GM18502 (cell line): ENCODE measurements around the gene ZFYVE27.

ENCODE experiments used
- ATAC-seq: cut with Tn5 transposase; IDR thresholded peaks from one replicate; pipeline ENCODE4 v1.9.1; 2021; ENCODE audit warnings: mild to moderate bottlenecking; ENCODE audit not compliant: unreplicated experiment, poor library complexity

Gene ZFYVE27

DNA sequence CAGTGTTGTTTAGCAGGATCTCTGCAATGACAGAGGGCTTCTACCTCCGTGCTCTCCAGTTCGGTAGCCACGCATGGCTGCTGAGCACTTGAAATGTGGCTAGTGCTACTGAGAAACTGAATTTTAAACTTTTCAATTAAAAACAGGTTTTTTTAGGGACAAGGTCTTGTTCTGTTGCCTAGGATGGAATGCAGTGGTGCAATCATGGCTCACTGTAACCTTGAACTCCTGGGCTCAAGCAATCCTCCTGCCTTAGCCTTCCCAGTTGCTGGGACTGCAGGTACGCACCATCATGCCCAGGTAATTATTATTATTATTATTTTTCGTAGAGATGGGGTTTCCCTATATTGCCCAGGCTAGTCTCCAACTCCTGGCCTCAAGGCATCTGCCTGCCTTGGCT is 48.3 kb downstream of the ZFYVE27 start:
- ATAC-seq, result no peak

DNA sequence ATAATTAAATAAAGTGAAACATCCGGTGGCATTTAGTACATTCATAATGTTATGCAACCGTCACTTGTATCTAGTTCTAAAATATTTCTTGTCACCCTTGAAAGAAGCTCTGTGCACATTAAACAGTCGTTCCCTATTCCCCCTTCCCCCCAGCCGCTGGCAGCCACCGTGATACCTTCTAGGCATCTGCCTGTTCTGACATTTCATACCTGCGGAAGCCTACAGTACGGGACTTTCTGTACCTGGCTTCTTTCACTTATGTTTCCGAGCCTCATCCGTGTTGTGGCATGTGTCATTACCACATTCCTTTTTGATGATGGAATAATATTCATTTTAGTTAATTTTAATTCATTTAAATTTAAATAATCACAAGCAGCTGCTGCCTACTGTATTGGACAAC is 48.8 kb downstream of the ZFYVE27 start:
- ATAC-seq, result no peak

DNA sequence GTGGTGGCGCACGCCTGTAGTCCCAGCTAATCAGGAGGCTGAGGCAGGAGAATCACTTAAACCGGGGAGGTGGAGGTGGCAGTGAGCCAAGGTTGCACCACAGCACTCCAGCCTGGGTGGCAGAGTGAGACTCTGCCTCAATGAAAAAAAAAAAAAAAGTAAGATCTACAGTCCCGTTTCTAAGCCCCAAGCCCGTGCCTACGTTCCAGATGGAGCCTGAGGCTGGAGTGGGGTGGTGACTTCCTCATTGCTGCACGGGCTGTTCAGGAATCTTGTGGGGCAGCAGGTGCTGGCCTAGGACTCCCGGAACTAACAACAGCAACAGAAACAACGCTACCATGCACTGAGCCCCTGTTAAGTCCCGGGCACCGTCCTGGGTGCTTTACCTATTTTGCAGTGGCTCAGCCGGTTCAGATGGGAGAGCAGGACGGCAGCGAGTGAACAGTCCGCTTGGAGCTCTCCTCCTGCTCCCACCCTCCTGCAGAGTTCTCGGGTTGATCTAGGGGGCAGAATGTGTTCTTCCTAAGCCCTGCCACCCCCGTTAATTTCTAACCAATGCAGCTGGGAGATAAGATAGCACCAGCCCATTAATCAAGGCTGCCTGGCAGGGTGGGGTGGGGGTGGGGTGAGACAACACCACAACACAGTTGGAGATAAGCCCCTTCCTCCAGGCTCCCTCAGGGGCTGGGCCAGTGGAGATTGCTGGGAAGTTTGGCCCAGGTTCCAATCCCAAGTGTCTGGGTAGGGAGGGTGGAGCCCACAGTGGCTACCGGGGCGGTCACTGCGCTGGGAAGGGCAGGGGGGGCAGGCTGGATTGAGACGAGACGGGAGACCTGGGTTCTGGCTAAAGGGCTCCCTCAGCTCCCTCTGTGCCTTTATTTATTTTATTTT is 51.9 kb downstream of the ZFYVE27 start:
- no peak for ATAC-seq

DNA sequence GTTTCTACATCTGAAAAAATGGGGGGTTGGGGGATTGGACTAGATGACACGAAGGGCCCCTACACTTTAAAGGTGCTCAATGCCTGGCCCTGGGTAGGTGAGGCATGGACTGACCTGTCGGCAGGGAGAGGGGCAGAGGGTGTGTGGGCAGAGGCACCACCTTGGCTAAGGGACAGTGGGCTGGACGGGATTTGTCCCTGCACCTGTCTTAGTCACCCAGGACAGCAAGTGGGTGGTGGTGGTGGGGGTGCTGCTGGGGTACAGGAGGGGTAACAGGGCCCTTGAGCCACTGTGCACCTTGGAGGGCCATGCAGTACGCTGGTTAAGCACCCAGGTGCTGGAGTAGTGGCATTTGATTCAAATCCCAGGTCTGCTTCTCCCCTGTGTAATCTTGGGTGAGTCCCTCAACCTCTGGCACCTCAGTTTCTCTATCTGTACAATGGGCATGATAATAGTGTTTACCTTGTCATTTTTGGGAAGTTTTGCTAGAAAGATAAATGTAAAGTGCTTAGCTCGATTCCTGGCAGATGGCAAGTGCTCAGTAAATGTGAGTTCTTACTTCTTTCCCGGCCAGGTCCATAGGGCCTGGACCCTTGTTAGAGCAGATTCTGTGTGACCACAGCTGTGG is 53.0 kb downstream of the ZFYVE27 start:
- ATAC-seq, result no peak

DNA sequence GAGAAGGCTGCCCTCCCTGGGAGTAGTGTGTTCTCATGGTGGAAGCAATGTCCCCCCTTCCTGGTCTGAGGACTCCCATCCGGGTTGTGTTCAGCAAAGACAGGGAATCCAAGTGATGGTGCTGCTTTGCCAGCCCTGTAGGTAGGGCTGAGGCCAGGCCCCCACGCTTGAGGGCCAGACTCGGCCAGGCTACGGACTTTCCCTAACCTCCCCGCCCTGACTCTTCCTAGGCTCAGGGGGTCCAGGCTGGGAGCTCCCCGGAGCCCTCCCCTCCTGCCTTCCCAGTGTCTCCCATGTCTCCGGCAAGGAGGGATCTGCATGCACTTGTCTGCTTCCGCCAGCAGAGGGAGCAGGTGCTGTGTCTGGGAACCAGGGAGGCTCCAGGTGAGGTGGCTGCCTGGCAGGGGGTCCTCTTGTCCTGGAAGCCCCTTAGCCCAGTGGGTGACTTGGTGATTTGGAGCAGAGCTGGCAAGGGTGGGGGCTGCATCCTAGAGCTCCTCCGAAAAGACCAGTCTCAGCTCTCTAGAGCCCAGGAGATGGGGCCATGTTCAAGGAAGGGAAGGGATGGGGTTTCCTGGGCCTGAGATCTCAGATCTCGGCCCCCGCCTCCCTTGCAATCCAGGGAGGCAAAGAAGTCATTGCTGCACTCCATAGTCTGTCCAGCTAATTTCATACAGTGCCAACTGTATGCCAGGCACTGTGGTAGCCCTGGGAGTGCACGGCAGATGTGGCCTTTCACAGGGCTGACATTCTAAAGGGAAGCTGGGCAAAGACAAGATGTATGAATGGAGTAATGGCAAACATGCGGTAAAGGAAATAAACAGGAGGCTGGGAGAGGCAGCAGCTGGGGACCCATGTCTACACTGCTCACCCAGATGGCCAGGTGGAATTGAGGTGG is 55.1 kb downstream of the ZFYVE27 start:
- ATAC-seq, result no peak

DNA sequence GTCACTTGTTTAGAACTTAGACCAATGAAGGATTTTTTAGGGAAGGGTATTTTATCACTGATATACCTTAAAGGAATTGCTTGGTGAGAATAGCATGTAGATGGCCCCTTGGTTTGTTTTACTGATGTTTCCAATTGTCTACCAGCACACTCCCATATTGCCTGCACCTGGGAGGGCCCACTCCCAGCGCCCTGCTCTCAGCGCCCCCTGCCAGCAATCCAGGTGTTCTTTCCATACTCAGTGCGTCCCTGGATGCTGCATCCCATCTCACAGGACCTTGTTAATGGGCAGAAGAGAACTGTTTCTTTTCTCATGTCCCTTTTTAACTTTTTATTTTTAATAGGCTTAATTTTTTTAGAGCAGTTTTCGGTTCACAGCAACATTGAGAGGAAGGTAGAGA is 59.0 kb downstream of the ZFYVE27 start:
- no peak for ATAC-seq

DNA sequence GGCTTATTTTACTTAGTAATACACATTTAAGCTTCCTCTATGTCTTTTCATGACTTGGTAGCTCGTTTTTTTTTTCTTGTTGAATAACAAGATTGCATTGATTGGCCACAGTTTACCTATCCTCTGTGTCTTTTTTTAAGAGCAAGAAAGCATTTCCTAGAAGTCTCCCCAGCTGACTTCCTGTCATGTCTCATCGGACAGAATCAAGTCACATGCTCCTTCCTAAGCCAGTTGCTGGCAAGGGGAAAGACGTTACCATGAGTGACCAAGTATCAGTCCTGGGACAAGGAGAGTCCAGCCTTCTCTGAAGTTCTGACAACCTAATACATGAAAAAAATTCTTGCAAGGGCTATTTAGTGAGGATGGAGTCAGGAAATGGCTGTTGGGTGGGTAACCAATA is 59.7 kb downstream of the ZFYVE27 start:
- ATAC-seq, result no peak

DNA sequence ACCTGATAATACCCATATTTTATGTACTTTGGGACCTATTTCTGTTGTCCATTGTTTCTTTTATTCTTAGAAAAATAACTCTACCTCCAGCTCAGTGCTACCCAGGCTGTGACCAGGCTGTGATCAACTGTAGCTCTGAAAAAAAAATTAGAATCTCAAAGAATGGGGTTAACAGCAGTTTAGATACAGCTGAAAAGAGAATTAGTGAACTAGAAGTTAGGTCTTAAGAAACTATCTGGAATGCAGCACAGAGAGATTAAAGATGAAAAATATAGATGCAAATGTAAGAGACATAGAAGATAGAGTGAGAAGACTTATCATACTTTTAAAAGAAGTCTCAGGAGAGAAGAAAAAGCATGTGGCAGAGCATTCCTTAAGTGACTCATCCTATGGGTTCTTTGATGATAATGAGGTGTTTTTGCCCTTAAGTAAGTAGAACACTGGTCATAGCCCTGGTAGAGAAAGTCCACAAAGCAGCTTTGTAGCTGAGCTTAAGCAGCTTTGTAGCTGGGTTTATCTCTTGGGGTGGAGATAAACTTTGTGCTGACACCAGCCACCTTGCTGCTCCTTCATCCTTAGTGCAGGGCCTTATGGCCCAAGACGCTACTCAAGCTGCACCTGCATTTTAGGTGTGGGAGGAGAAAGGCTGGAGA is 62.2 kb downstream of the ZFYVE27 start:
- no peak for ATAC-seq

DNA sequence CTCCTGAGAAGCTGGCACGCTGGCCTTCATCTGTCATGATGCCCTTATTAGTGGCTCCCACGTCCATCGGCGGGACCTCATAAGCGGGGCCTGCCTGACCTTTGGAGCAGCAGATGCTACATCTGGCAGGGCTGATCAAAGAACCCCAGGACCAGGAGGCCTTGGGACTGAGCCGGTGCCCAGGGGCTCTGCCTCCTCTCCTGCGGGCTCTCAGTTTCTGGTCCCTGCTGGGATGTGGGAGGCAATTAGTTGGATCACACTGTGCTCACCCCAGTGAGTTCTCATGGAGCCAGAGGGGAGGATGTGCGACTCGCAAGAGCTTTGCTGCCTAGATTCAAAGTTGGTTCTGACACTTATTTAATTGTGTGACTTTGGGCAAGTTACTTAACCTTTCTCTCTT is 63.5 kb downstream of the ZFYVE27 start:
- no peak for ATAC-seq

DNA sequence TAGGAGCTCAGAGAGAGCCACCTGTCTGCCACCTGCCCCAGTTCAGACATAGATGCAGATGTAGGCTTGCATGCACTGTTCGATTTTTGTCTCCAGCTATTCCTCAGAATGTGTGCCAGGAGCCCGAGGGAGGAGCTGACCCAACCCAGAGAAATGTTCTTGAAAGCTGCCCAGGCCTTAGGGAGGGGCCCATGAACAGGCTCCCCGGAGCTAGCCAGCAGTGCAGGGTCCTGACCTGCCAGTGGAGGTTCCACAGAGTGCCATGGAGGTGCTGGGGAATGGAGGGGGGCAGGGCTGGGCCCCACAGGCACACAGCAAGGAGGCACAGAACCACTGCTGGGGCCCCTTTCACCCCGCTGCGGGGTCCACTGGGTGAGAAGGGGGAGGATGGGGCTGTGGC is 64.5 kb downstream of the ZFYVE27 start:
- ATAC-seq, result no peak

DNA sequence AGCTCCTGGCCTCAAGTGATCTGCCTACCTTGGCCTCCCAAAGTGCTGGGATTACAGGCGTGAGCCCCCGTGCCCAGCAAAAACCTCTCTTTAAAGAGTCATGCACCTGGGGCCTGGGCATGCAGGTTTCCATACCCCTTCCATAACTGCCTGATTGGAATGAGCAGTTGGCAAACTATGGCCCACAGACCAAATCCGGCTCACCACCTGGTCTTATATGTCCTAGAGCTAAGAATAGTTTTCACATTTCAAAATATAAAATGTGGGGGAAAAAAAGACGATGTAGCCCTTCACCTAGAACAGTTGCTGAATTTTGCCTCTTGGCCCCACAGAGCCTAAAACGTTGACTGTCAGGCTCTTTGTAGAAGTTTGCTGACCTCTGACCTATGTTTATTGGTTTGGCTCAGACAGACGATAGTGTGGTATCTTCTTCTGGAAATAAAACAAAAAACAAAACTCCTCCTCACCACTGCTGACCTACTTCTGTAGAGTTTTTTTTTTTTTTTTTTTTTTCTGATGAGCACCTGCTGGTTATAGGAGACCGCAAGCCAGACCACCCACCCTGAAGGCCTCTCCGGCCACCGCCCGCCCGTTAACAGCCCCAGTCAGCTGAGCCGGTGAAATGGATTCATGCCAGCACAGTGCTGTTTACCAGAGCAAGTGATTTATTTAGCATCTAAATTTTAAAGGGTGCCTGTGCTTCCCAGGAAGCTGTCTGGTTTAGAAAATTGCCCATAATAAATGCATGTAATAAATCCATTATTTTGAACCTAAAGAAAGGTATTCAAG is 68.4 kb downstream of the ZFYVE27 start:
- ATAC-seq, result no peak

DNA sequence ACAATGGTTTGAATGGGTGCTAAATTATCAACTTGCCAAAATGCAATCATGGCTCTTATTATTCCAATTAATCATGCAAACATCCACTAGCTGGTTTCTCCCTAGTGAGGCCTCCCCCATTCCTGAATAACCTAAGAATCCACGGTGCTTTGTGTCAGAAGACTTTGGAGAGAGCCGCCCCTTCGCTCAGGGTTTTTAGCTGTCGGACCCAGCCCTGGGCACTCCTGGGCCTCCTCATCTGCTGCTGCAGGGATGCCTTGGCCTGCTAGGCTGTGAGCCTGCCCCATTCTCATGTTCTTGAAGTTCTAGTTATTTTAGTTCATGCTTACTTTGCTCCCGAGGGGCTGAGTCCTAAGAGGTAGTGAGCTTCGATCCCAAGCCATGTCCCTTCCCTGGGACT is 69.0 kb downstream of the ZFYVE27 start:
- no peak for ATAC-seq

DNA sequence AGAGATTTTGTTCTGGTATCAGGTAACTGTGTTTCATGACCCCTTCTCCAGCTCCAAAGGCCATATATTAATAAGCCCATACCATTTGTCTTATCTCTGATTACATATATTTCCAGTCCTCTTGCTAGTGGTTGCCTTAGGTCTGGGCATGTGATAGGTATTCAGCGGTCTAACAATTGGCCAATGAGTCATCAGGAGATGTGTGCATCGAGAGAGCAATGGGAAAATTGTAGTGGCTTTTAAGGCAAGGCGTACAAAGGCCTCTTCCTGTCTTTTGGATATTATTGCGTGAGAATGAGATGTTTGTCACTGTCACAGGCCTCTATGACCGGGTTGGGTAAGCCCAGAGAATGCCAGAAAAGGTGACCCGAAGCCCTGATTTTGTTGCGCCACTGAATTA is 73.5 kb downstream of the ZFYVE27 start:
- ATAC-seq, result no peak
